Endothelial cell of umbilical vein (primary cell): ENCODE data around the gene CFAP100. TPM values are rescaled to one million over a fixed set of nuclear protein-coding genes. Genes with fewer than 3 reads are reported as not detected.

Experiments
- BruUV-seq: library from RNA; stranded (reverse); fragments of 400-500 nt; replicated peaks from 2 replicates; lab custom pipeline; 2021; lab: Mats Ljungman, UMichigan
- CTCF ChIA-PET: fragments of 300-600, 350-600 bp; sonication (Branson Sonifier 250); formaldehyde crosslinking; loops from one replicate; lab custom pipeline; 2021; ENCODE audit warnings: antibody characterized with exemption, inconsistent platforms; lab: Charles Lee
- POLR2A ChIA-PET: fragments of 300-600, 350-600 bp; sonication (Branson Sonifier 250); formaldehyde crosslinking; loops from one replicate; lab custom pipeline; 2021; ENCODE audit warnings: antibody characterized with exemption, inconsistent platforms; lab: Charles Lee
- DNase-seq: peaks from one replicate; pipeline ENCODE4 v3.0.0-alpha.2; 2011; ENCODE audit warnings: low read depth, low spot score
- FAIRE-seq: peaks from 2 replicates; lab custom pipeline; 2011; peaks lifted over from hg19 to GRCh38; lab: Jason Lieb, UNC
- H2AFZ ChIP-seq: 2 replicates; pipeline ENCODE4 v1.6.0; 2012; ENCODE audit warnings: low read depth, low read length, control low read depth, inconsistent platforms
- H3K27ac ChIP-seq: 2 replicates; pipeline ENCODE4 v1.5.1; 2011; ENCODE audit warnings: low read depth, mild to moderate bottlenecking, control low read depth, low read length, moderate library complexity; ENCODE audit not compliant: insufficient read depth
- H3K27me3 ChIP-seq, 2 experiments: 2 replicates each; pipeline versions ENCODE4 v1.6.0 to v1.6.1; 2011; ENCODE audit warnings: low read length in 2 of 2, mixed read lengths in 1 of 2; ENCODE audit not compliant: control insufficient read depth in 2 of 2, insufficient read depth in 2 of 2
- H3K36me3 ChIP-seq, 2 experiments: 2 replicates in 1 of 2; 3 replicates in 1 of 2; pipeline ENCODE4 v1.5.1; 2011; ENCODE audit warnings: low read length in 2 of 2, mild to moderate bottlenecking in 1 of 2, moderate library complexity in 1 of 2; ENCODE audit not compliant: control insufficient read depth in 2 of 2, insufficient read depth in 2 of 2; ENCODE audit errors: extremely low read depth in 1 of 2
- H3K4me1 ChIP-seq: 3 replicates; pipeline ENCODE4 v1.5.1; 2011; ENCODE audit warnings: mild to moderate bottlenecking, low read length; ENCODE audit not compliant: control insufficient read depth, insufficient read depth; ENCODE audit errors: extremely low read depth
- H3K4me2 ChIP-seq: 2 replicates; pipeline ENCODE4 v1.6.1; 2011; ENCODE audit warnings: low read length, control low read depth, mixed read lengths; ENCODE audit not compliant: insufficient read depth
- H3K4me3 ChIP-seq, 3 experiments: fragments of 200-600 bp in 1 of 3; sonication (generic), shearing (Covaris generic) in 1 of 3; replicated peaks in 1 of 3; 2 replicates each; pipeline ENCODE4 v1.5.1; 2011 to 2016; ENCODE audit warnings: control low read depth in 3 of 3, low read length in 3 of 3, mild to moderate bottlenecking in 2 of 3, inconsistent platforms in 1 of 3, low read depth in 1 of 3, moderate library complexity in 1 of 3; ENCODE audit not compliant: insufficient read depth in 1 of 3
- H3K79me2 ChIP-seq: 2 replicates; pipeline ENCODE4 v1.6.0; 2012; ENCODE audit warnings: low read length, inconsistent platforms; ENCODE audit not compliant: control insufficient read depth, insufficient read depth
- H3K9ac ChIP-seq: replicated peaks from 2 replicates; pipeline ENCODE3; 2011; ENCODE audit warnings: low read length, control low read depth; ENCODE audit not compliant: insufficient read depth; ENCODE audit errors: extremely low read depth
- H3K9me1 ChIP-seq: replicated peaks from 3 replicates; pipeline ENCODE4 v1.6.0; 2011; ENCODE audit warnings: mild to moderate bottlenecking, low read length; ENCODE audit not compliant: control insufficient read depth, insufficient read depth; ENCODE audit errors: extremely low read depth
- H3K9me3 ChIP-seq: replicated peaks from 2 replicates; pipeline ENCODE4 v1.5.1; 2012; ENCODE audit warnings: low read length, inconsistent platforms; ENCODE audit not compliant: control insufficient read depth, insufficient read depth
- H4K20me1 ChIP-seq: replicated peaks from 2 replicates; pipeline ENCODE3; 2011; ENCODE audit warnings: mild to moderate bottlenecking, low read length; ENCODE audit not compliant: control insufficient read depth, insufficient read depth; ENCODE audit errors: extremely low read depth
- EZH2 ChIP-seq: IDR thresholded peaks from 2 replicates; pipeline ENCODE4 v1.6.1; 2012; ENCODE audit warnings: borderline replicate concordance, low read depth, mild to moderate bottlenecking, moderate library complexity, low read length, inconsistent platforms; ENCODE audit not compliant: severe bottlenecking
- FOS ChIP-seq: IDR thresholded peaks from 2 replicates; pipeline ENCODE4 v1.6.1; 2011; ENCODE audit warnings: mild to moderate bottlenecking, low read length, moderate library complexity, borderline replicate concordance; ENCODE audit not compliant: insufficient read depth
- GATA2 ChIP-seq: IDR thresholded peaks from 2 replicates; pipeline ENCODE4 v1.7.0; 2011; ENCODE audit warnings: low read depth, mild to moderate bottlenecking, moderate library complexity, mixed read lengths, low read length; ENCODE audit not compliant: insufficient read length, insufficient read depth
- JUN ChIP-seq: IDR thresholded peaks from 2 replicates; pipeline ENCODE4 v1.6.1; 2011; ENCODE audit warnings: borderline replicate concordance, low read depth; ENCODE audit not compliant: insufficient read length, insufficient read depth
- MYC ChIP-seq: IDR thresholded peaks from one replicate; pipeline ENCODE4 v1.6.1; 2011; ENCODE audit warnings: mild to moderate bottlenecking, low read depth, low read length
- POLR2A ChIP-seq: IDR thresholded peaks from 2 replicates; pipeline ENCODE4 v1.6.1; 2012; ENCODE audit warnings: low read depth, mild to moderate bottlenecking, control low read depth, low read length
- POLR2AphosphoS5 ChIP-seq: IDR thresholded peaks from 2 replicates; pipeline ENCODE4 v1.6.1; 2012; ENCODE audit warnings: low read depth, mild to moderate bottlenecking, control low read depth, low read length, moderate library complexity; ENCODE audit not compliant: insufficient read depth
- dilution Hi-C: fragments of 300-500 bp; cut with MboI; formaldehyde crosslinking; loops from one replicate; pipeline ENCODE4 v1.15.0; 2019; ENCODE audit warnings: low sequenced_read_pairs; ENCODE audit not compliant: extremely low pct_ligation_motif_present
- intact Hi-C: fragments of 100-400 bp; cut with micrococcal nuclease; formaldehyde crosslinking; loops from one replicate; pipeline ENCODE4 v1.10.0; 2022
- polyA plus RNA-seq, 4 experiments: library from polyadenylated mRNA; depleted of rRNA in 3 of 4; stranded (reverse) in 3 of 4; unstranded in 1 of 4; fragments of >200 nt; gene quantifications; 2 replicates each; pipeline versions ENCODE4 v1.2.1 to v1.2.3, GENCODE V29; 2011 to 2012; ENCODE audit warnings: missing spikeins in 1 of 4
- total RNA-seq: library from RNA; stranded (reverse); gene quantifications from 2 replicates; pipeline ENCODE4 v1.2.3, GENCODE V29; 2021
- TF ChIP-seq, protein P1 (sequence below): IDR thresholded peaks from 2 replicates; pipeline ENCODE4 v1.6.1; 2011; ENCODE audit not compliant: insufficient read depth, insufficient read length
- TF ChIP-seq, protein P2 (sequence below), 2 donors: IDR thresholded peaks; 1 replicate in 1 of 2; 2 replicates in 1 of 2; pipeline ENCODE4 v1.5.1; 2011; ENCODE audit warnings: low read length in 2 of 2, mild to moderate bottlenecking in 2 of 2, moderate library complexity in 2 of 2, control low read depth in 1 of 2, inconsistent platforms in 1 of 2, low read depth in 1 of 2; ENCODE audit not compliant: insufficient read depth in 1 of 2; ENCODE audit errors: extremely low read depth in 1 of 2

Gene CFAP100
- total and polyA plus RNA-seq, 2 donors (not counting 3 experiments of a cell fraction or from before 2014, with no cell fraction given): not detected

DNA sequence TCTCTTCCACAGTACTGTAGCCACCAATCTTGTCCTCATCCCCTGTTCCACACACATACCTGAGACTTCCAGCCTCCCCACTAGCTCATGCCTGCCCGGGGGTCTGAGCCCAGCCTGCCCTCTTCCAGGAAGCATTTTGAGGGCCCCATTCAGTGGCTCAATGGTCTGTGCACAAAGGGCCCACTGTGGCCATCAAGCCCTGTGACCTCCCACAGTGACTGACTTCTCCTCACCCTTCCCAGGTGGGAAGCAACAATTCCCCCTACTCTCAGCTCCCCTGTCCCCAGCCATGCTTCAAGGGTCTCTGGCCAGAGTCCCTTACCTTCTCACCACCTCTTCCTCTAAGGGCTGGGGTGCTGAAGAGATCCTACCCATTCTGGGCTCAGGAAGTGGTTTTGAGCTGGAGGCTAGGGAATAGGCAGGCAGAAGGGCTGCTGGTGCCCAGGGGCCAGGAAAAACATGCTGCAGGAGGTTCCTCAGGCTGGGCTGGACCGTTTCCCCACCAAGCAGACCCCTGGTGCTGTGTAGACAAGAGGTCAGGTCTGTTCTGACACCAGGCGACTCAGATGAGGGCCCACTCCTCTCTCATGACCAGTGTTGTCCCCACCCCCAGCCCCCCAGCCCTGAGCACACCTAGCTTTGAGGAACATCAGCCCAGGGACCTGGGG, 34.5 kb upstream of the CFAP100 start:
- TF ChIP-seq JUN: no peak
- no peak for TF ChIP-seq POLR2A
- no peak for TF ChIP-seq FOS
- TF ChIP-seq EZH2: no peak
- TF ChIP-seq, protein P1, sequence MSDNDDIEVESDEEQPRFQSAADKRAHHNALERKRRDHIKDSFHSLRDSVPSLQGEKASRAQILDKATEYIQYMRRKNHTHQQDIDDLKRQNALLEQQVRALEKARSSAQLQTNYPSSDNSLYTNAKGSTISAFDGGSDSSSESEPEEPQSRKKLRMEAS: no peak
- no peak for TF ChIP-seq GATA2
- no peak for TF ChIP-seq MYC
- TF ChIP-seq, protein P2, sequence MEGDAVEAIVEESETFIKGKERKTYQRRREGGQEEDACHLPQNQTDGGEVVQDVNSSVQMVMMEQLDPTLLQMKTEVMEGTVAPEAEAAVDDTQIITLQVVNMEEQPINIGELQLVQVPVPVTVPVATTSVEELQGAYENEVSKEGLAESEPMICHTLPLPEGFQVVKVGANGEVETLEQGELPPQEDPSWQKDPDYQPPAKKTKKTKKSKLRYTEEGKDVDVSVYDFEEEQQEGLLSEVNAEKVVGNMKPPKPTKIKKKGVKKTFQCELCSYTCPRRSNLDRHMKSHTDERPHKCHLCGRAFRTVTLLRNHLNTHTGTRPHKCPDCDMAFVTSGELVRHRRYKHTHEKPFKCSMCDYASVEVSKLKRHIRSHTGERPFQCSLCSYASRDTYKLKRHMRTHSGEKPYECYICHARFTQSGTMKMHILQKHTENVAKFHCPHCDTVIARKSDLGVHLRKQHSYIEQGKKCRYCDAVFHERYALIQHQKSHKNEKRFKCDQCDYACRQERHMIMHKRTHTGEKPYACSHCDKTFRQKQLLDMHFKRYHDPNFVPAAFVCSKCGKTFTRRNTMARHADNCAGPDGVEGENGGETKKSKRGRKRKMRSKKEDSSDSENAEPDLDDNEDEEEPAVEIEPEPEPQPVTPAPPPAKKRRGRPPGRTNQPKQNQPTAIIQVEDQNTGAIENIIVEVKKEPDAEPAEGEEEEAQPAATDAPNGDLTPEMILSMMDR (IDR thresholded peaks at IDR 0.05; ENCODE audit: extremely low read depth in 1 of 2, insufficient read depth in 1 of 2, low read depth in 1 of 2, low read length in 2 of 2): no peak
- TF ChIP-seq POLR2AphosphoS5: no peak
- CTCF ChIA-PET: interaction anchor here (0.8 to 1.5 kb wide), 2 partner anchors 29 to 36 kb away, joined by 3 to 4 read pairs; no protein-coding TSS in a partner anchor
- Histone ChIP-seq H3K4me3 (no peak overlapping the region), H3K4me1 (peaks cover 12% of the 10 kb centered on the region), H3K9ac (no peak overlapping the region), H2AFZ (no peak overlapping the region), H3K36me3 (no peaks in the 10 kb centered on the region), H3K79me2 (no peaks in the 10 kb centered on the region), H3K9me3 (no peaks in the 10 kb centered on the region), H3K4me2 (no peak overlapping the region), H3K9me1 (no peaks in the 10 kb centered on the region), H4K20me1 (no peaks in the 10 kb centered on the region), H3K27ac (no peak overlapping the region), H3K27me3 (peaks cover 14 to 29% of the 10 kb centered on the region in 2 experiments)
- BruUV-seq: no TSS peak
- POLR2A ChIA-PET: no interaction called here
- DNase-seq: no peak
- no peak for FAIRE-seq
- dilution Hi-C loops: no loop called here
- intact Hi-C loops: no loop called here
